Measurements from ENCODE around the gene ADORA3.

GRCh38 chr1:111483876-111484275 is 19.6 kb downstream of the ADORA3 start:
- TF ChIP-seq, protein P1, sequence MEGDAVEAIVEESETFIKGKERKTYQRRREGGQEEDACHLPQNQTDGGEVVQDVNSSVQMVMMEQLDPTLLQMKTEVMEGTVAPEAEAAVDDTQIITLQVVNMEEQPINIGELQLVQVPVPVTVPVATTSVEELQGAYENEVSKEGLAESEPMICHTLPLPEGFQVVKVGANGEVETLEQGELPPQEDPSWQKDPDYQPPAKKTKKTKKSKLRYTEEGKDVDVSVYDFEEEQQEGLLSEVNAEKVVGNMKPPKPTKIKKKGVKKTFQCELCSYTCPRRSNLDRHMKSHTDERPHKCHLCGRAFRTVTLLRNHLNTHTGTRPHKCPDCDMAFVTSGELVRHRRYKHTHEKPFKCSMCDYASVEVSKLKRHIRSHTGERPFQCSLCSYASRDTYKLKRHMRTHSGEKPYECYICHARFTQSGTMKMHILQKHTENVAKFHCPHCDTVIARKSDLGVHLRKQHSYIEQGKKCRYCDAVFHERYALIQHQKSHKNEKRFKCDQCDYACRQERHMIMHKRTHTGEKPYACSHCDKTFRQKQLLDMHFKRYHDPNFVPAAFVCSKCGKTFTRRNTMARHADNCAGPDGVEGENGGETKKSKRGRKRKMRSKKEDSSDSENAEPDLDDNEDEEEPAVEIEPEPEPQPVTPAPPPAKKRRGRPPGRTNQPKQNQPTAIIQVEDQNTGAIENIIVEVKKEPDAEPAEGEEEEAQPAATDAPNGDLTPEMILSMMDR (IDR thresholded peaks at IDR 0.05) = no peak
- TF ChIP-seq REST (IDR thresholded peaks at IDR 0.05; ENCODE audit: insufficient read depth in 1 of 2, low read depth in 2 of 2, low read length in 1 of 2) (no peak), POLR2AphosphoS5 (IDR thresholded peaks at IDR 0.05; ENCODE audit: low read depth, low read length) (no peak)

All from Panc1 (cell line).